GM18868 (cell line): ENCODE measurements around the gene PAQR4.
"Not testable (repeated sequence)": the region's sequence is repeated elsewhere in the genome, so short reads cannot be mapped to it uniquely, and the experiment has no call there.

Experiments
- ATAC-seq: cut with Tn5 transposase; IDR thresholded peaks from one replicate; pipeline ENCODE4 v1.9.1; 2021; ENCODE audit warnings: mild to moderate bottlenecking, moderate library complexity; ENCODE audit not compliant: unreplicated experiment

PAQR4 gene

DNA sequence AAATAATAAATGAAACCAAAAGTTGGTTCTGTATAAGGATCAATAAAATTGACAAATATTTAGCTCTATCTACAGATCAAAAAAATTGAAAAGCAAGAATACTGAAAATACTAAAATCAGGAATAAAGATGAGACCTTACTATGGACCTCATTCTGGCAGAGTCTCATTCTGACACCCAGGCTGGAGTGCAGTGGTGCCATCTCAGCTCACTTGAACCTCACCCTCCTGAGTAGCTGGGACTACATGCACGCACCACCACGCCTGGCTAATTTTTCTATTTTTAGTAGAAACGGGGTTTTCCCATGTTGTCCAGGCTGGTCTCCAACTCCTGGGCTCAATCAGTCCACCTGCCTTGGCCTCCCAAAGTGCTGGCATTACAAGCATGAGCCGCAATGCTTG is 27.1 kb upstream of the PAQR4 start:
- ATAC-seq, result no peak

DNA sequence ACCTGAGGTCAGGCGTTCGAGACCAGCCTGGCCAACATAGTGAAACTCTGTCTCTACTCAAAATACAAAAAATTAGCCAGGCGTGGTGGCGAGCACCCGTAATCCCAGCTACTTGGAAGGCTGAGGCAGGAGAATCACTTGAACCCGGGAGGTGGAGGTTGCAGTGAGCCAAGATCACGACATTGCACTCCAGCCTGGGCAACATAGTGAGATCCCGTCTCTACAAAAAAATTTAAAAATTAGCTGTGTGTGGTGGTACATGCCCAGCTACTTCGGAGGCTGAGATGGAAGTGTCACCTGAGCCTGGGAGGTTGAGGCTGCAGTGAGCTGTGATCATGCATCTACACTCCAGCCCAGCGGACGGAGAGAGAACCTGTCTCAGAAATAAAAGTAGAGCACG is 25.4 kb upstream of the PAQR4 start:
- not testable (repeated sequence) for ATAC-seq

DNA sequence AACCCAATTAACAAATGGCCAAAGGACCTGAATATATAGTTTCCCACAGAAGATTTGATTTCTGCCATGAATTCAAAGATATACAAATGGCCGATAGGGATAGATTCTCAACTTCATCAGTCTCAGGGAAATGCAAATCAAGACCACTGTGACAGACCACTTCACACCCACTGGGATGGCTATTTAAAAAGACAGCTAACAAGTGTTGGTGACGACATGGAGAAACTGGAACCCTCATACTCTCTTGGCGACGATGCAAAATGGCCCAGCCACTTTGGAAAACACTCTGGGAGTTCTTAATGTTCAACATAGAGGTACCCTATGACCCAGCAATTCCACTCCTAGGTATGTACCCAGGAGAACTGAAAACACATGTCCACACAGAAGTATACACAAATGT is 22.5 kb upstream of the PAQR4 start:
- ATAC-seq, result no peak

DNA sequence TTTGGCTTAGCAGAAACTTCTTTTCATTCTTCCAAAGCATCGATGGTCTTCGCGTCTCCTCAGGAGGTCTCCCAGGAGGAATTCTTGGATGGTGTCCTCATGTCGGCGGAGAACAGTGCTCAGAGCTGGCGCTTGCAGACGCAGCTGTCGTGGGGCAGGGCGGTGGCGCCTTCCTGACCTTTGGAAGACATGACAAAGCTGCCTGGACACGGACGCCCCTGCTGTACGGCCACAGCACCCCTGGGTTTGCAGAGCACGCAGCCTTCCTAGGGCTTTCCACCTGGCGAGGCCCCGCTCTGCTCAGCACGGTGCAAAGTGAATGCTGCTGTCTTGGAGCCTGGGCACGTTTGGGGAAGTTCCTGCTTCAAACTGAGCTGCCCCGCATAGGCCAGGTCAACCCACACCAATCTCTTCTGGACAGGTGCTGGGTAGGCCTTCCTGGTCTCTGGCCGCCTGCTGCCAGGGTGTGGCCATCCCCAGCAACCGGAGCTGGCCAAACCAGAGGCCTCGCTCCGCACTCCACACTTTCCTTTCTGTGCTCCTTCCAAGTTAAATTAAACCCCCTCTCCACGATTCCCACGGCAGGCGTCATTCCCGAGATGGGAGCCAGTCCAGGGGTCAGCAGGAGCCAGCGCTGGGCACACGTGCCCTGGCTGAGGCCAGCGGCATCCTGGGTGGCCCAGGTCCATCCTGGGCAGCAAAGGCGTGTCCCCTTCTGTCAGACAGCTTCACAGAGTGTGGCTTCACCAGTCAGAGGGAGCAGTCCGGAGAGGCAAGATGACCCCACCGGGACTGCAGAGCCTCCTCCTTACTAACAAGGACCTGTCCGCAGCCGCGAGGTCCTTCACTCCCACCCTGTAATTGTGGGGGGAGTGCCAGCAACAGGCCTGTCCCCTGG is 20.1 kb upstream of the PAQR4 start:
- ATAC-seq, result no peak

DNA sequence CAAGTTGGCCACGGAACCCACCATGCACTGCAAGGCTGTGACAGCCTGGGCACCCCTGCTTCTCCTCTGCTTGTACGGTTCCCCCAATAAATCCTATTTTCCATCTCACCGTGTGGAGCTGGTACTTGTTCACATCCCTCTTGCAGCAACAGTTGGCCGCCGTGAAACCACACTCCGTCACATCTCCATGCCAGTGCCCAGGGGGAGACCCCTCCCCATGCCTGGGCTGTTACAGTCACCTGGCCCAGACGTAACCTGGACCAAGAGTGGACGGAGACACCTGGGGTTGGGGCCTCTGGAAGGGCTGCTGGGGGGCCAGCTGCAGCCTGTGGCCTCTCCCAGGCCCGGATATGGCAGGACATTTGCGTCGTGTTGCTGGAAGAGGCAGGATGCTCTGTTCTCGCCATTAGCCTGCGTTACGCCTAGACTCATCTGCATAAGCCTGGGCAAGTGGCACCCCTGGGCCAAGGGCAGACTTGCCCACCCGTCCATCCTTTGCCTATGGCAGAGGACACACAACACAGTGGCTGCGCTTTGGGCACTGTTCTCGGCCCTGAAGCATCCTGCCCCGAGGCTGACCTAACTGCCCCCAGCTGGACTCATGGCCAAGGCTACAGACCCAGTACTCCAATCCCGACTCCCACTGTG is 19.3 kb upstream of the PAQR4 start:
- ATAC-seq, result no peak

DNA sequence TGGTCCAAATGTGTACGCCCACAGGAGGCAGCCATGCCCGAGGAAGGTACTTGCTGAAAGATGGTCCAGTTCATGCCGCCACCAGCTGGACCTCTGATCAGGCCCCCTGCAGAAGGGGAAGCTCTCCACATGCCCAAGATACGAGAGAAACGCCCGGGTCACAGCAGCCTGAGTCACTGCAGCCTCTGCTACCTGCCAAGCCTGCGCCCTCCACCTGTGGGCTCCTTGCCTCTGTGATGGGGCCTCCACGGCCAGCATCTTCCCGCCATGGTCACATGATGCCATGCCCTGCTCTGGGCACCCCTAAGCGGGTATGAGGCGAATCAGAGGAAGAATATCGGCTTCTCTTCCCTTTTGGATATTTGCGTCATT is 18.8 kb upstream of the PAQR4 start:
- ATAC-seq, result no peak

DNA sequence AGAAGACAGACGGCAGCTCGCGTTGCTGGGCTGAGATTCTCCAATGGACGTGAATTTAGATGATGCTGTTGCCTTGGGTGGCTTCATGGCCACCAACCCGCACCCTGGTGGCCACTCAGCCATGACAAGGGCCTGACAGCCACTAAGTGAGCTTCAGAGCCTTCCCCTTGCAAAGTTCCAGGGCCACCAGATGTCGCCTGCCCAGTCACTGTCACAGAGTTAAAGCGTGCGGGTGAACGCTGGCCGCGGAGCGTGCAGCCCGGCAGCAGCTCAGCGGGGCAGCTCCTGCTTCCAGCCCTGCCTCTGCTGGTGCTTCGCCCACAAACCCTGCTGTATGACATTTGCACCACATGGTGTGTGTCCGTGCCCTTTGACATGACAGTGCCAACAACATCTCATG is 18.4 kb upstream of the PAQR4 start:
- ATAC-seq, result no peak

DNA sequence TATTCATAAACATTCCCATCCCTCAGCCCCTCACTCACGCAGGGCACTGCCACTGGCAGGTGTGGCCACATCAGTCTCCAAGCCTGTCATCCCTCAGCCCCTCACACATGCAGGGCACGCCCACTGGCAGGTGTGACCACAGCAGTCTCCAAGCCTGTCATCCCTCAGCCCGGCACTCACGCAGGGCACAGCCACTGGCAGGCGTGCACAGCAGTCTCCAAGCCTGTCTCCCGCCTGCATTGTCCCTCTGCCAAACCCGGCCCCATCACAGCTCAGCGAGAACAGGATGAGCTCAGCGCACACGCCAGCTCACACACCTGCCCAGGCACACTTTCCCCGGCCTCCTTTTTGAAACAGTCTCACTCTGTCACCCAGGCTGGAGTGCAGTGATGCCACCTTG is 16.5 kb upstream of the PAQR4 start:
- no peak for ATAC-seq

DNA sequence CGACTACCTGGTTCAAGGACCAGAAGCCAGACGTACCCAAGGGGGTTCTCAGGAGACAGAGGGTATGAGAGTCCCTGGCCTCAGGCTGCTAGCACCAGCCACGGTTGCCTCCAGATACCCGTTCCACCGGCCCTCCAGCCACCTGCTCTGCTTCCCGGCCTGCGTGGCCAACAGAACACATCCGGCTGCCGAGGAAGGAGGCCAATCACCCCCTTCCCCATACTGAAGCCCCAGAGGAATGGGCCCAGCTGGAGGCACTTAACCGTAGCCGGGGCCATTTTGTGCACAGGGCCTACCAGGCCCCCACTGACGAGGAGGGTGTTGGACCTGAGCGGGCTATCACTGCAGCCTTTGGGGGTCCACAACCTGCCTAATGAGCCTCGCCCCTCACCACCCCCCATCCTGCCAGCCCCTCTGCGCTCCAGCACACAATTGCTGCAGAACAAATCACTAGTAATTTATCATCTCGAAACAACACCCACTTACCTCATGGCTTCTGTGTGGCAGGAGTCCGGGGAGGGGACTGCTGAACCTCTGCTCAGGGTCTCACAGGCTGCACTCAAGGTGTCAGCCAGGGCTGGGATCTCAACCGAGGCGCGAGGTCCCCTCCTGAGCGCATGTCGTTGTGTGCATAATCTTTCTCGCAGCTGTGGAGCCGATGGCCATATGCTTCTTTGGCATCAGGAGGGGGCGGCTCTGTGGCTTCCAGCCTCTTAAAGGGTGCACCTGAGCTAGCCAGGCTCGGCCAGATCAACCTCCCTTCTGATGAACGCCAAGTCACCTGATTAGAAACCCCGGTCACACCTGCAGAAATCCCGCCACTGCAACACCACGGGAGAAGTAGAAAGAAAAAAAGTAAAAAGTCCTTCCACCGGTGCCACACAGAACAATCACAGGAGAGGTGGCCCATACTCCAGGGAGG is 15.2 kb upstream of the PAQR4 start:
- ATAC-seq, result no peak

DNA sequence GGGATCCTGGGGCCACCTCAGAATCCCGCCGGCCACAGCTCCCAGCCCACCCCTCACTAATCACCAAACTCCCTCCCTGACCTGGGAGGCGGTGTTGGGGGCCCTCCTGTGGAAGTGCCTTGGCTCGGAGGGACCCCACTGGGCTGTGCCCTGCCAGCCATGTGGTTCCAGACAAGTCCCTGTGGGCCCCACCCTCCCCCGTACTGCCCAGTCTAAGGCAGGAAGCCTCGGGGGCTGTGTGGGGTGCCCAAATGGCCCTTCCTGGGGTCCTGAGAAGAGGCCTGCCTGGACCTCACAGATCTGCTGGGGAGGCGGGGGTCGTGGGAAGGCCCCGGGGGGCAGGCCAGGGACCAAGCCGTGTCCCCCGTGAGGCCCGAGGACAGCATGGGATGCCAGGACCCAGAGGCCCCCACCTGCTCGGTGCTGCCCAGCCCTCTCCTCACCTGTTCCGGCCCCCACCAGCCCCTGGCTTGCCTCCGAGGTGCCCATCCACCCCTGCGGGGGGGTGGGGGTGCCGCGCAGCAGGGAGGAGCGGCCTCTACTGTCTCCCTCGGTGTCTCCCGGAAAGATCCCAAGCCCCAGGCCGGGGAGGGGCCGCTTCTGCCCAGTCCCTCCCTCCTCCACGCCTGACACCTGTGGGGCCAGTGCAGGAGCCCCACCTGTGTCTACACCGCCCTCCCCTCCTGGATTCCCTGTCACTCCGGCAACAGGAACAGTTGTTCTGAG is 14.3 kb upstream of the PAQR4 start:
- no peak for ATAC-seq

DNA sequence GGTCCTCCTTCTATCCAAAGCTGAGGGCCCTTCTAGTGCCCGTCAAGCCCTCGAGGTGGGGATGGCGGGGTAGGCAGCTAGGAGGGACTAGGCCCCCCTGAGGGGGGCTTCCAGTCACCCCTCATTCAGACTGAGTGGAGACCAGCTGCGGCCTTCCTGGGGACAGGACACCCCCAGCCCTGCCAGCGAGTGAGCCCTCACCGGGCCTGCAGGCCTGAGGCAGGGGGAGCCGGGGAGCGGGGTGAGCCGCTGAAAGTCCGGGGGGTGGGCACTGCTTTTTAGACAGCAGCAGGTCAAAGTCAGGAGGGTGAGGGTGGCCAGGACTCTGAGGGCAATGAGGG is 13.7 kb upstream of the PAQR4 start:
- ATAC-seq, result no peak

DNA sequence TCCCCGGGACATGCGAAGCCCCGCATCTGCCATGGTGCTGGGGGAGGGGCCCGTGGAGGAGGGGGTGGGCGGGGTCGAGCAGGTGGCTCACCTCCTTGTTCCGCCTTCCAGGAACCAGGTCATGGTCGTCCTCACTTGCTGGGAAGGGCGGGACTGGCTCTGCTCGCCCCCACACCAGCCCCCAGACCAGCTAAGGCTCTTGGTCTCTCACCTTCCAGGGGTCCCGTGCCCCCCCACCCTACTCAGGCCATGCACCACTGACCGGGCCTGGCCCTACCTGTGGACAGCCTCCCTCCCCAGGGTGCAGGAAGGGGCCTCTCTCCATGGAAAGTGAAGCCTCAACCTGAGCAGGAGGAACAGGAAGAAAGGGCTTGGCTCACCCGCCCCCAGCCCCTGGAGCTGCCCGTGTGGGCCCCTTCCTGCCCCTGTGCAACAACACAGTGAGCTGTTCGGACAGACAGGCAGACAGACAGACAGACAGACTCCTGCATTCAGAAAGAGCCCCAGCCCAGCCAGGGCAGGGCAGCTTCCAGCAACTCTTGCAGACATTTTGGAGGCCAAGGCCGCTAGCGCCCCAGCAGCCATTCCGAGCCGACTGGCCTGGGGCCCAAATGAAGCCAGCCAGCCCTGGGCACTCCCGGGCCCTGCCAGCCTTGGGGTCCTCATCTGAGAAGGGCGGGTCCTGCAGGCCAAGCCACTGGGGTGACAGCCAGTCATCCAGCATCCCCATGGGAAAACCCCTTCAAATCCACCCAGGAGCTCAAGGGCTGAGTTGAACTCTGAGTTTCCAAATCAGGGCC is 13.2 kb upstream of the PAQR4 start:
- ATAC-seq, result no peak

DNA sequence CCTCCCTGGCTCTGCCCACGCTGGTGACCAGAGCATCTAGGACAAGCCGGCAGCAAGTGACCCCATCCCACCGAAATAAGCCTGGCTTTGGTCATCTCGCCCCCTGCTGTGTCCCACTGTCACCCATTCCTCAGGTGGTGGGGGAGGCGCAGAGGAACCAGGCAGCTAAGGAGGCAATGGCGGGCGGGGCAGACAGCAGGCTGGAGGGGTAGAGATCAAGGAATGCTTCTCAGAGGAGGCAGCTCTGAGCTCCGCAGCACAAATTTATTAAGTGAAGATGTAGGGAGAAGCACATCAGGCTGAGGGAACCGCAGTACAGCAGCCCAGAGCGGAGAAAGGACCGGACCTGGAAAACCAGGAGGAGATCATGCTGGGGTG is 12.6 kb upstream of the PAQR4 start:
- no peak for ATAC-seq

DNA sequence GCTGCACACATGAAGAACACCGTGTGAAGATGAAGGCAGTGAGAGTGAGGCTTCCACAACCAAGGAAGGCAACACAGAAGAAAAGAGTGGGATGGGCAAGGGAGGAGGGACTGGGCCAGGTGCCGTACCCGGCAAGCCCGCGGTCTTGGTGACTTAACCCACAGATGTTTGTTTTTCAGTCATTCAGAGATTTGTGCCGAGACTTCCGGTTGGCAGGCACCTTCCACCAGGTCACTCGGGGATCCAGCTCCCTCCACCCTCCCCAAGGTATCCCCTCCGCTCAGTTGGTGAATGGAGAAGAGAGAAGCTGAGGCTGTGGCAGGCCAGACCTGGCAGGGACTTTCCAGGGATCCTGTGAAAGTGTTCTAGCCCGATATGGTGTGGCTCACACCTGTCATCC is 9.9 kb upstream of the PAQR4 start:
- ATAC-seq, result no peak

DNA sequence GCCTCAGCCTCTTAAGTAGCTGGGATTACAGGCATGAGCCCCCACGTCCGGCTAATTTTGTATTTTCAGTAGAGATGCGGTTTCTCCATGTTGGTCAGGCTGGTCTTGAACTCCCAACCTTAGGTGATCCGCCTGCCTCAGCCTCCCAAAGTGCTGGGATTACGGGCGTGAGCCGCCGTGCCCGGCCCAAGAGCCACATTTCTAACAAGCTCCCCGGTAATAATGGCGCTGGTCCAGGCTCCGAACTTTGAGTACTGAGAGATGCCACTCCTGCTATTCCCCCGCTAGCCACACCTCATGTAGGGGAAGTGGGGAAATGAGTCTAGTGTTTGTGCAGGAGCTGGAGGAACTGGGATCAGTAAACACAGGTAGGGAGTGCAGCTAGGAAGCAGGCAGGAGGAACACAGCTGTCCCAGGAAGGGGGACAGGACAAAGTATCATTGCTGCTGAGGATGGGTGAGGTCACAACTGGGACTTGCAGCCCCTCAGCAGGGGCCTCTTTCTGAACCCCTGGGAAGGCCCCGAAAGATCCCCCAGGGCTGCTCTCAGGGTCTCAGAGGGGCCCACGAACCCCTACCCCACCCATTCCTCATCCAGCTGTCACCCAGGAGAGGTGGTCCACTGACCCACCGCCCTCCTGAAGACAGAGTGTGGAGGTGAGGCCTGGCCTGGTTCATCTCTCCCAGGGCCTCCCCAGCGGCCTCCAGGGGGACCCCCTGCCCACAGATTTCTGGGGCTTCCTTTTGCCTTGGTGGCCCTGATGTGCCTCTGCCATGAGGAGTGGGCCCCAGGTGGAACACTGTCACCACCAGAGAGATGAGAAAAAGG is 8.8 kb upstream of the PAQR4 start:
- no peak for ATAC-seq

DNA sequence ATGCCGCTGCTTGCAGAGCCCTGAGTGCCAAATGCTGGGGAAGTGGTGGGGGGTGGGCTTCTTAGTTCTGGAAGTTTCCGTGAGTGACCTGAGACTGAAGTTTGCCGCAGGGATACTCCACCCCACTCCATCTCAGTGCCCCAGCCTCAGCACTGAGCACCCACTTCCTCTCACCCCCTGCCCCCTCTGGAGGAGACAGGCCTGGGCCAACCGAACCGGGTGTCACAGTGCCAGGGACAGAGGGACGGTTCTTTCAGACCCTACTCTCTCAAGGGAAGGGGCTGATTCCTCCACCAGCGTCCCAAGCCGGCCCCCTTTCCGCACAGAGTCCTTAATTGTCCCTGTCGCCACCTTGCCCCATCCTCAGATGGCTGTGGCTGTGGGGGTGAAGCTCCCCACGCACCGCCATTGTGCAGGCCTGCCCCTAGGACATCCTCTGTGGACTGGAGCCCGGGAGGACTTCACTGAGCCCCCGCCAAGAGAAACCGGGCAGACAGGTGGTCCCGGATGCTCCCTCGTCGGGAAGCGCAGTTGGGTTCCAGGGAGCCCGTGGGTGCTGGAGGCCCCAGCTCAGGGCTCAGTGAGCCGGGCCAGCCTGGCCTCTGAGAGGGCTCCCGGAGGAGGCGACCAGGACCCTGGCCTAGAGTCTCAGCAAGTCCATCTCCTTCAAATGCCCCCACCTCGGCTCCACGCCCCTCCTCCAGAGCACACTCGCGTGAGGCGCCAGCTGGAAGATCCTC is 6.6 kb upstream of the PAQR4 start:
- ATAC-seq, result no peak

DNA sequence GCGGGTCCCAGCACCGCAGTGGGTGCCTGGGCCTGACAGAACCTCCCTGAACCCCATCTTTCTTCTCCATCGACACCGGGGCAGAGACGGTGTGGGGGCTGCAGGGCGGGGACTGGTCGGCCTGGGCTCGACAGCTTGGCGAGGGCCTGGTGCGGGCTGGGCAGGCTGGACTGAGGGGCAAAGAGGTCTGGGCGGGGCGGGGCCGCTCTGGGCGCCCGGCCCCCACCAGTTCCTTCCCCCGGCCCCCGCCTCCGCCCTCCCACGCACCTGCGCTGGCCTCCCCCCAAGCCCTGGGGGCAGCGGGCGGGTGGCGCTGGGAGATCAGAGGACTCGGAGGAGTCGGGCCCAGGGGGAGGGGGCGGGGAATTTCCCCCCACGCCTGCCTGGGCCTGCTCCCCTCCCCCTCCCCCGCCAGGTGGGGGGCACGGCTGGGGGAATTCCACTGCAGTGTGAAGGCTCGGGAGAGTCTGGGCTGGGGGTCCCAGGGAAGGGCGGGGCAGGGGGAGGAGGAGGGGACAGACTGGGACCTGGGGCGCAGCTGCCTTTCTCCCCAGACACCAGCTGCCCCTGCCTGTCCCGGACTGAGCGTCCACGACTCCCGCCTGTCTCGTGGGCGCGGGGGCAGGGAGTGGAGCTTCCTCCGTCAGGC is 6.0 kb upstream of the PAQR4 start:
- ATAC-seq, result no peak
